HG03135 (cell line): ENCODE measurements around the gene MAGI1.

Experiments used
- ATAC-seq: cut with Tn5 transposase; IDR thresholded peaks from one replicate; pipeline ENCODE4 v1.9.1; 2021; ENCODE audit warnings: mild to moderate bottlenecking, moderate library complexity; ENCODE audit not compliant: unreplicated experiment

The MAGI1 gene

DNA sequence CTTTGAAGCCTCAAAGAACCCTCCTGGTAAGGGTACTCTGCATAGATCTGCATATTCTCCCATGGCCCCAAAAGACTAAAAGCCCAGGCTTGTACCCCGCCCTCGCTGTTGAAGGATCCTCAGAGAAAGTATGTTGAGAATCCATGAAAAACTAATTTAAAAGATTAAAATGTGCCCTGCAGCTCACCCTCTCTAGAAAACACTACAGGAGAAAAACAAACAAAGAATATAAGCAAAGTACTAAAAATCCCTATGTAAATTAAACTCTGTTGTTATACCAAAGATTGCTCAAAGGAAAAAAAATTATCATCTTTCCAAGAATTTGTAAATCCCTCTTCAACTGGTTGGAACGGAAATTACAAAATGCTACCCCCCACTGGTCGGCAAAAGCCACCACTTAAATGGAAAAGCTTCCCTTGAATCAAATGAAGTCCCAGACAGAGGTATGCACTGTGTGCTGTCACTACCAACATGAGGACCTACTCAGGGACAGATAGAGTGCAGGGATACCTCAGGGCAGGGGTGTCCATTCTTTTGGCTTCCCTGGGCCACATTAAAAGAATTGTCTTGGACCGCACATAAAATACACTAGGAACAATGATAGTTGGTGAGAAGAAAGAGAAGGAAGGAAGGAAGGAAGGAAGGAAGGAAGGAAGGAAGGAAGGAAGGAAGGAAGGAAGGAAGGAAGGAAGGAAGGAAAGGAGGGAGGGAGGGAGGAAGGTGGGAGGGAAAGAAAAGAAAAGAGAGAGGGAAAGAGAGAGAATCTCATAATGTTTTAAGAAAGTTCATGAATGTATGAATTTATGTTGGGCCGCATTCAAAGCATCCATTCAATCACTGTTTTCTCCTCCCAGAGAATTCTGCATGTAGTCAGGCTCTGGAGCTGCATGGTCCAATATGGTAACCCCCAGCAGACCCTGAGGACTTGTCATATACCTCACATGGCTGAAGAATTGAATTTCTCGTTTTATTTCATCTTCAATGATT lies 88.1 kb downstream of the MAGI1 start:
- no peak for ATAC-seq

DNA sequence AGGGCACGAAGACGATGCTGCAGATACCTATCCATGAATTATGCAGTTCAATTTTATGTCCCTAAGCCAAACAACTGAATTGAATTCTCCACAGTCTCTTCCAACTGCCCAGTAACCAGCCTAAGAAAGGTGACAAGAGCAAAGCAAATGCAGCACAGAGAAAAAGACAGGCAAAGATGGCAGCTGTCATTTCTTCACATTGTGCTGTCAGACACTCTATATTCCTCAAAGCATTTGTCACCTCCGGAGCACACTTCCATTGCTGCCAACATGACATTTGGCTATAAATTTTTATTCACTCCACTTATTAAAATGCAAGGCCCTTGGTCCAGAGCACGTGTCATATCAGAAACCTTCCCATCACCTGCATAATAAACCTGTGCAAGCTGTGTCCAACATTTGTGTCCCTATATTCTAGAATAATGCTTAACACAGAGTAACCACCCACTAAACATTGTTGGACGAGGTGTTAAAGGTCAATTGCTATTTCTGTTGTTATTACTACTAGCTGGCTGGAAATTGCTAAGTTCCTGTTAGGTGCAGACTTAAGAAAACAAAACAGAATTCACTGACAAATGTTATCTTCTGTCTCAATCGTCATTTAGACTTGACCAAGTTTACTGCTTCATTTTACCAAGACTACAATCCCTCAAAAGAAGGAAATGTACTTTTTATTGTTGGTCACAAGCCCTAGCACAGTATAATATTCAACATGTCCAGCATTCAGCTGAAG lies 89.7 kb downstream of the MAGI1 start:
- no peak for ATAC-seq

- no peak for ATAC-seq
These were observed 92.3 kb downstream of the MAGI1 start for GRCh38 chr3:65946438-65946837.

- ATAC-seq = no peak
These were observed 92.8 kb downstream of the MAGI1 start for GRCh38 chr3:65945953-65946352.

- no peak for ATAC-seq
These were observed 93.2 kb downstream of the MAGI1 start for GRCh38 chr3:65945480-65945879.

DNA sequence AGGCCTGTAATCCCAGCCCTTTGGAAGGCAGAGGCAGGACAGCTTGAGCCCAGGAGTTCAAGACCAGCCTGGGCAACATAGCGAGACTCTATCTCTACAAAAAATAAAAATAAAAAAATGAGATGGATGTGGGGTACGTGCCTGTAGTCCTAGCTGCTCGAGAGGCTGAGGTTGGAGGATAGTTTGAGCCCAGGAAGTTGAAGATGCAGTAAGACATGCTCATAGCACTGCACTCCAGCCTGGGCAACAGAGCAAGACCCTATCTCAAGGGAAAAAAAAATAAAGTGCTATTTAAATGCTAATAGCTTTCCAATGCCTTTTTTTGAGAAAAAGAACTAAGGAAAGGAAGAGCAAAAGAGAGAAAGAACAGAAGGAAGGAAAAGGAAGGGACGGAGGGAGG lies 94.5 kb downstream of the MAGI1 start:
- ATAC-seq = no peak

GRCh38 chr3:65939801-65940246 lies 98.9 kb downstream of the MAGI1 start:
- no peak for ATAC-seq

DNA sequence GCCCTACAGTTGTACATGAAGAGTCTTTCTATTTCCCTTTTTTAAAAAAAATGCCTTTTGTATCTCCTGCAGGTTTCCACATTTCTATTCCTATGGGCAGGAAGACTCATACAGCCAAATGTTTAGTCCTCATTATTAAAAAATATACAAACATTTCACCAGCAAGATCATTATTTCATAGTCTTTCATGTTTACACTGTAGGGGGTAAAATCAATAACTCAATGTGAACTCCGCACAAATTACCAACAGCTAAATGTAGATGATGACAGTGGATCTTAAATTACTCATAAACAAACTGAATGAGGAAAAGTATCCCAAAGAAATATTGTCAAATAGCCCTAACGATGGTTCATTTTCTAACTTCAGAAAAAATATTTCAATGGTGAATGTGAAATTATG lies 99.5 kb downstream of the MAGI1 start:
- ATAC-seq = no peak

DNA sequence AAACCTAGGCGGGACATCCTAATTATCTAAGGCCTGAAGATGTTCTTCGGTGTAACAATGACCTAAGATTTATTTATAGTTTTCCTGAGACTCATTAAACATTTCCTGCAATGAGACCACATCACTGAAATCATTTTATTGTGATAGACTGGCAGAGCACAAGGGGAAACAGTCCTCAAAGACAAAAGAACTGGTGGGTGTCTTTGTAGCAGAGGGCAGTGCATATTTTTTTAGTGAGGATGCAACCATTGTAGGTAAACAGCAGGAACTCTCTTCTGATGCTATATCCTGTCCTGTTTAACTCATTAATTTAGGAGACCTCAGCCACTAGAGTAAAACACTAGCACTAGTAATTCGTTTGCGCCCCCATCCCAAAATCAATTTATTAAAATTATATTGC lies 100.0 kb downstream of the MAGI1 start:
- ATAC-seq = no peak

GRCh38 chr3:65938147-65938546 lies 100.6 kb downstream of the MAGI1 start:
- ATAC-seq = no peak

- no peak for ATAC-seq
These were observed 101.6 kb downstream of the MAGI1 start for GRCh38 chr3:65936908-65937638.

DNA sequence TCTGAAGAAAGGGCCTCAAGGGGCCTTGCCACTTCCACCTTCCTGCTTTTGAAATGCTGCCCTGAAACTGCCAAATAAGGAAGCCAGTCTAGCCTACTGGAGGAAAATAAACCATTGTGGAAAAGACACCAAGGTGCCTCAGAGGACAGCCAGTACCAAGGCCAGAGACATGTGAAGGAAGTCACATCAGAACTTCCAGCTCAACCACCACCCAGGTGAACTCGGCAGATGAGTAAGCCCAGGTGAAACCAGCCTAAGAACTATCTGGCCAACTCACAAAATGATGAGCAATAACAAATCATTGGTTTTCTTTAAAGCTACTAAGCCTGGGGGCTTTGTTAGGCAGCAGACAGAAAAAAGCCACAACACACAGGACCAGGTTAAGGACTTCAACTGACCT lies 103.0 kb downstream of the MAGI1 start:
- ATAC-seq = no peak

DNA sequence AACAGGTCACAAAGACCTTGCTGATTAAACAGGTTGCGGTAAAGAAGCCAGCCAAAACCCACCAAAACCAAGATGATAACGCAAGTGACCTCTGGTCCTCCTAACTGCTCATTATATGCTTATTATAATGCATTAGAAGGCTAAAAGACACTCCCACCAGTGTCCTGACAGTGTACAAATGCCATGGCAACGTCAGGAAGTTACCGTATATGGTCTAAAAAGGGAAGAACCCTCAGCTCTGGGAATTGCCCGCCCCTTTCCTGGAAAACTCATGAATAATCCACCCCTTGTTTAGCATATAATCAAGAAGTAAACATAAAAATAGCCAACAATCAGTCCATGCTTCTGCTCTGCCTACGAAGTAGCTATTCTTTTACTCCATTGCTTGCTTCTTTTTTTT lies 108.1 kb downstream of the MAGI1 start:
- ATAC-seq = no peak

DNA sequence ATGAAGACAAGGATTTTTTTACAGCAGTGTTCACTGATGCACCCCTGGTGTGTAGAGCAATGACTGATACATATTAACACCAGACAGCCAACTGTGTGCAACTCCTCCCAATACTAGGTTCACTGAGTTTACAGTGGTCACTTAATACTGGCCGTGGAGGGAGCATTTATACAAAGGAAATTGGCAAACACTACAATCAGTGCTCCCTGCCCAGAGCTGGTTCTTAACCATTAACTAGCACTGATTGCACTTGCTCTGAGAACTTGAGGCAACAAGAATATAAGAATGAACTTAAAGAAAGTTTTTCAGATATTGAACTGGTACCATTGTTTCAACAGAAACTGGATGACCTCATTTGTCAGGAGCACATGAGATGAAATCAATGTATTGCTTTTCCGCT lies 110.6 kb downstream of the MAGI1 start:
- no peak for ATAC-seq

- ATAC-seq = no peak
These were observed 111.1 kb downstream of the MAGI1 start for GRCh38 chr3:65927576-65927975.

DNA sequence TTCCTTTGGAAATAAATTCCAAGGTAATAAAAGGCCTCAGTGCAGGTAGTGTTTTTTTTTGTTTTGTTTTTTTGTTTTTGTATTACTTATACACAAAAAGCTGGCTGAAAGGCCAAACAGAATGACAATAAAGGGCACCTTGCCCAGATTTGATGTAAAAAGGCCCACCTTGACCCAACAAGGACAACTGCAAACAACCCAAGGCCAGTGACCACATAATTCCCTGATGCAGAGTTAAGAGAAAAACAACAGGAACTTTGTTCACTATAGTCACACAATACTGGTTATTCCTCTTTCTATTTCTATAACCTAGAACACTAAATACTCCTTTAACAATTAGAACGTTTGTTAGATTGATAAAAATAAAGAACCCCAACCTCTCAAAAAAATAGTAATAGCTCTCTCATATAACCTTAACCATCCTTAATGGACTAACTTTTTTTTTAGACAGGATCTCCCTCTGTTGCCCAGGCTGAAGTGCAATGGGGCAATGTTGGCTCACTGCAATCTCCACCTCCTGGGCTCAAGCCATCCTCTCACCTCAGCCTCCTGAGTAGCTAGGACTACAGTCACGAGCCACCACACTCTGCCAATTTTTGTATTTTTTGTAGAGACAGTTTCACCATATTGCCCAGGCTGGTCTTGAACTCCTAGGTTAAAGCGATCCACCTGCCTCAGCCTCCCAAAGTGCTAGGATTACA lies 113.3 kb downstream of the MAGI1 start:
- no peak for ATAC-seq

DNA sequence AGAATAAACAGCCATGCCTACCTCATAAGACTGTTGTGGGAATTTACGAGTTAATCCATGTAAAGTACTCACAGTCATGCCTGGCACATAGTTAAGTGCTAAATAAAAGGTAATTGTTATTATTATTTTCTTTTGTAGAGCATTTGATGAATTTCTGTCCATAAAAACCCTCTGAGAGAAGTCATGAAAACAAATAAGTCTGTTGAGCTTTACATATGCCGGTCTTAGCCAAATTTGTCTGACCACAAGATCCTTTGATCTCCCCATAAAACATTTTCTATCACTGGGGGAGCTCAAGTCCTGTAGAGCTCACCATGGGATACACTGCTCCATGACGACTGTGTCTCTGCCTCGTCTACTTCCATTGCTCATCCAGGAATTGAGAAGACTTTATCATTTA lies 114.0 kb downstream of the MAGI1 start:
- no peak for ATAC-seq

- no peak for ATAC-seq
These were observed 116.3 kb downstream of the MAGI1 start for GRCh38 chr3:65922441-65922840.

DNA sequence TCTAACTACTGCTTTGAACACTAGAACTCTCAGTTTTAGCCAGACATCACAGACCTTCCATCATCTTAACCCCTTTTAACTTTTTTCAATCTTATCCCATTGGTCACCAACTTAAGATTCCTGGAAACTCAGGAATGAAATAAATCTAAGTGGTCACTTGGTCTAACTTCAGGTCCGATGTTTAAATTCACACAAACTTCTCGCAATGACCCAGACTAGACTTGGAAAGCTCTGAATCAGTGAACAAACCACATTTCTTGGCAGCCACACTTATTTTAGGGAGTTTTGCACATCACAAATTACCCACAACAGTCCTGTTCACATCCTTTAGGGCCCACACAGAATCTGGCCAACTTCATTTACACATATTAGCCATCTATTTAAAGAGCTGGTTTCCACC lies 118.9 kb downstream of the MAGI1 start:
- no peak for ATAC-seq

DNA sequence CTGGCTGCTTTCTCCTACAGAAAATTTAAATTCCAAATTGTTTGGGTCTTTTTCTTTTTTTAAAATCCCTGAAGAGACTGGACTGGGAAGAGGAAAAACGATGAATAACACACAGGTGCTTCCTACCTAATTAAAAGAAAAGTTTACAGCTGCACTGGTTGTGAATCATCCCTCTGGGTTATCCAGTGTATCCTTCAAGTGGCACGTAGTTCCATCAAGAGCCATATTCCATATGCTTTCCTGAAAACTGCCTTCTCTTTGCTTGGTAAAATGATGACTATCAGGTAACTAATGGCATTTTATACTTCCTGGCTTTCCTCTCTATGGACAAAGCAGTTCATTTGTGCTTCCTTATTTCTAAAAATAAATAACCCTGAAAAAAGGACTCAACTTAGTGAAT lies 123.2 kb downstream of the MAGI1 start:
- no peak for ATAC-seq
